Measurements from ENCODE around the gene REEP2.
A peak's percentile ranks its signal among the peaks of the same experiment; 100 is the strongest.

The REEP2 gene

DNA sequence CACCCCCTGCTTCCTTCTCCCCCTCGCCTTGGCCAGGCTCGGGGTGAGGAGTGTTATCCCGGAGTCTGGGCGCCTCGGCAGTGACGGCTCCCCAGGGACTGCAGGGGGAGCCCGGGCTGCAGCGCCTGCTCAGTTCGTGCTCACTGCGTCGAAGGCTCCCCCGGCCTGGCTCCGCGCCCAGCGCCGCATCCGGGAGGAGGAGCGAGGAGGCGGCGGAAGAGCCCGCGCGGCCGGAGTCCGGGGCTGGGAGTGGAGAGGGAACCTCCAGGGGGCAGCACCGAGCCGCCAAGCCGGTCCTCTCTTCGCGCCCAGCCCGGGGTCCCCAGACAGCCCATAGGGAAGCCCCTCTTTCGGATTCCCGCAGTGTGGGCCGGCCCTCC lies 25.1 kb downstream of the REEP2 start:
- Histone ChIP-seq H3K4me1 (ENCODE audit: control insufficient read depth, insufficient read depth, low read length) (peaks cover 39% of the 10 kb centered on the region), H3K9ac (ENCODE audit: low read length) (peak overlapping the region; percentile 94), H3K9me3 (ENCODE audit: control insufficient read depth, low read length) (no peaks in the 10 kb centered on the region), H3K27me3 (ENCODE audit: control insufficient read depth, insufficient read depth, low read length) (no peaks in the 10 kb centered on the region), H3K4me3 (ENCODE audit: low read length) (peak overlapping the region; percentile 89), H3K36me3 (ENCODE audit: control insufficient read depth, insufficient read depth, low read length) (no peaks in the 10 kb centered on the region)

DNA sequence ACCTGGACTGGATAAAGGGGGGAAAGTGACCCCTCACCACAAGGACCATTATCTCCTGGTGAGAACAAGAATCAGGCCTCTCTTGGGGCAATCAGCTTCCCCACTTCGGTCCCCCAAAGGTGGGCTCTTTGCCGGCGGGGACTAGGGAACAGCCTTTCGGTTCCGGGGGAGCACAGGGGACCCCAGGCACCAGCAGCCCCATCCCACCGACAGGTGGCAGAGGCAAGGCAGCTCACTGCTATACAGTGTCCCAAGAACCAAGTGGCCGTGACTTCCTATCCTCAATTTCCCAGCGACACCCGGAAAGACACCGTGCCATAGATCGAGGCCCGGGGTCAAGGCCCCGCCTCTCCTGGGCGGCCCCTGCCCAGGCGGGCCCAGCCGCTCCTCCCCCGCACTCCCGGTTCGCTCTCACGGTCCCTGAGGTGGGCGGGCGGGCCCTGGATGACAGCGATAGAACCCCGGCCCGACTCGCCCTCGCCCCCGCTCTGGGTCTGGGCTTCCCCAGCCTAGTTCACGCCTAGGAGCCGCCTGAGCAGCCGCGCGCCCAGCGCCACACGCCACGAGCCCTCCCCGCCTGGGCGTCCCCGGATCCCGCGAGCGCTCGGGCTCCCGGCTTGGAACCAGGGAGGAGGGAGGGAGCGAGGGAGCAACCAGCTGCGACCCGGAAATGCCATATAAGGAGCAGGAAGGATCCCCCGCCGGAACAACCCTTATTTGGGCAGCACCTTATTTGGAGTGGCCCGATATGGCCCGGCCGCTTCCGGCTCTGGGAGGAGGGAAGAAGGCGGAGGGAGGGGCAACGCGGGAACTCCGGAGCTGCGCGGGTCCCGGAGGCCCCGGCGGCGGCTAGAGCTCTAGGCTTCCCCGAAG lies 25.8 kb downstream of the REEP2 start:
- Histone ChIP-seq H3K9me3 (ENCODE audit: control insufficient read depth, low read length) (no peaks in the 10 kb centered on the region), H3K27me3 (ENCODE audit: control insufficient read depth, insufficient read depth, low read length) (no peaks in the 10 kb centered on the region), H3K4me1 (ENCODE audit: control insufficient read depth, insufficient read depth, low read length) (peaks cover 37% of the 10 kb centered on the region), H3K9ac (ENCODE audit: low read length) (peak overlapping the region; percentile 94), H3K36me3 (ENCODE audit: control insufficient read depth, insufficient read depth, low read length) (no peaks in the 10 kb centered on the region), H3K4me3 (ENCODE audit: low read length) (peak overlapping the region; percentile 89)

DNA sequence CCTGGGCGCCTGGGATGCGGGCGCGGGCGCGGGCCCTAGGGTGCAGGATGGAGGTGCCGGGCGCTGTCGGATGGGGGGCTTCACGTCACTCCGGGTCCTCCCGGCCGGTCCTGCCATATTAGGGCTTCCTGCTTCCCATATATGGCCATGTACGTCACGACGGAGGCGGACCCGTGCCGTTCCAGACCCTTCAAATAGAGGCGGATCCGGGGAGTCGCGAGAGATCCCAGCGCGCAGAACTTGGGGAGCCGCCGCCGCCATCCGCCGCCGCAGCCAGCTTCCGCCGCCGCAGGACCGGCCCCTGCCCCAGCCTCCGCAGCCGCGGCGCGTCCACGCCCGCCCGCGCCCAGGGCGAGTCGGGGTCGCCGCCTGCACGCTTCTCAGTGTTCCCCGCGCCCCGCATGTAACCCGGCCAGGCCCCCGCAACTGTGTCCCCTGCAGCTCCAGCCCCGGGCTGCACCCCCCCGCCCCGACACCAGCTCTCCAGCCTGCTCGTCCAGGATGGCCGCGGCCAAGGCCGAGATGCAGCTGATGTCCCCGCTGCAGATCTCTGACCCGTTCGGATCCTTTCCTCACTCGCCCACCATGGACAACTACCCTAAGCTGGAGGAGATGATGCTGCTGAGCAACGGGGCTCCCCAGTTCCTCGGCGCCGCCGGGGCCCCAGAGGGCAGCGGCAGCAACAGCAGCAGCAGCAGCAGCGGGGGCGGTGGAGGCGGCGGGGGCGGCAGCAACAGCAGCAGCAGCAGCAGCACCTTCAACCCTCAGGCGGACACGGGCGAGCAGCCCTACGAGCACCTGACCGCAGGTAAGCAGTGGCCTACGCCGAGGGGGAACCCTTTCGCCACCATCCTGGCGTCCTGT lies 26.6 kb downstream of the REEP2 start, which contains the start of gene EGR1:
TSS of gene EGR1 (plus strand) at position 219 of the 864 bp plus-strand sequence. CDS start at position 502, 283 bp downstream.
- peaks cover 29% of the 10 kb centered on the region for H3K4me1 ChIP-seq (ENCODE audit: control insufficient read depth, insufficient read depth, low read length)
- no peaks in the 10 kb centered on the region for H3K36me3 ChIP-seq (ENCODE audit: control insufficient read depth, insufficient read depth, low read length)
- H3K9me3 ChIP-seq (ENCODE audit: control insufficient read depth, low read length), result no peaks in the 10 kb centered on the region
- H3K4me3 ChIP-seq (ENCODE audit: low read length), result peak within 1 kb of the TSS; percentile 89
- peak within 1 kb of the TSS; percentile 94 for H3K9ac ChIP-seq (ENCODE audit: low read length)
- no peaks in the 10 kb centered on the region for H3K27me3 ChIP-seq (ENCODE audit: control insufficient read depth, insufficient read depth, low read length)

DNA sequence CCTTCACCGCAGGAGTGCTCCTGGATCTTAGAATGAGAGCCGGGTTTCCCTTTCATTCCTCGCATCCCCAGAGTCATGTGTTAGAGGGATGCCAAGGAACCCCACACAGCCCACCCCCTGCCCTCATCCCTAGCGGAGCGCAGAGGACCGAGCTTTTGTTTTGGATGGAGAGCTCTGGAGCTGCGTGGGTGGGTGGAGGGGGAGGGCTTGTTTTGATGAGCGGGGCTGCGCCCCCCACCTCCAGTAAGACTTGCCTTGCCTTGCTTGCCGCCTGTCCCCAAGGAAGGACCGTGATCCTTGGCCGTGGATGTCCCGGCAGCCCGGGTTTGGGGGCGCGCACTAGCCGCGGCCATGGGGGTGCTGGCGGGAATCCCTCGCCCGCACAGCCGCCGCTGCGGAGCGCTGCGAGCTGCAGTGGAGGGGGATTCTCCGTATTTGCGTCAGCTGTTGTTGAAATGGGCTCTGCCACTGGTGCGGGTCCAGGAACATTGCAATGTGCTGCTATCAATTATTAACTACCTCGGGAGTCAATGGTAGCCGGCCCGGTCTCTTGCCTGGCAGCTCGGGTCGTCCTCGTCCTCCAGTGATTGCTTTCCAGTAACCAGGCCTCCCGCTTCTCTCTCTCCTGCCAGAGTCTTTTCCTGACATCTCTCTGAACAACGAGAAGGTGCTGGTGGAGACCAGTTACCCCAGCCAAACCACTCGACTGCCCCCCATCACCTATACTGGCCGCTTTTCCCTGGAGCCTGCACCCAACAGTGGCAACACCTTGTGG lies 27.5 kb downstream of the REEP2 start:
- peak overlapping the region; percentile 84 for H3K4me3 ChIP-seq (ENCODE audit: low read length)
- H3K9me3 ChIP-seq (ENCODE audit: control insufficient read depth, low read length), result no peaks in the 10 kb centered on the region
- no peaks in the 10 kb centered on the region for H3K27me3 ChIP-seq (ENCODE audit: control insufficient read depth, insufficient read depth, low read length)
- H3K36me3 ChIP-seq (ENCODE audit: control insufficient read depth, insufficient read depth, low read length), result no peaks in the 10 kb centered on the region
- peak overlapping the region; percentile 69 for H3K9ac ChIP-seq (ENCODE audit: low read length)
- peaks cover 29% of the 10 kb centered on the region for H3K4me1 ChIP-seq (ENCODE audit: control insufficient read depth, insufficient read depth, low read length)

DNA sequence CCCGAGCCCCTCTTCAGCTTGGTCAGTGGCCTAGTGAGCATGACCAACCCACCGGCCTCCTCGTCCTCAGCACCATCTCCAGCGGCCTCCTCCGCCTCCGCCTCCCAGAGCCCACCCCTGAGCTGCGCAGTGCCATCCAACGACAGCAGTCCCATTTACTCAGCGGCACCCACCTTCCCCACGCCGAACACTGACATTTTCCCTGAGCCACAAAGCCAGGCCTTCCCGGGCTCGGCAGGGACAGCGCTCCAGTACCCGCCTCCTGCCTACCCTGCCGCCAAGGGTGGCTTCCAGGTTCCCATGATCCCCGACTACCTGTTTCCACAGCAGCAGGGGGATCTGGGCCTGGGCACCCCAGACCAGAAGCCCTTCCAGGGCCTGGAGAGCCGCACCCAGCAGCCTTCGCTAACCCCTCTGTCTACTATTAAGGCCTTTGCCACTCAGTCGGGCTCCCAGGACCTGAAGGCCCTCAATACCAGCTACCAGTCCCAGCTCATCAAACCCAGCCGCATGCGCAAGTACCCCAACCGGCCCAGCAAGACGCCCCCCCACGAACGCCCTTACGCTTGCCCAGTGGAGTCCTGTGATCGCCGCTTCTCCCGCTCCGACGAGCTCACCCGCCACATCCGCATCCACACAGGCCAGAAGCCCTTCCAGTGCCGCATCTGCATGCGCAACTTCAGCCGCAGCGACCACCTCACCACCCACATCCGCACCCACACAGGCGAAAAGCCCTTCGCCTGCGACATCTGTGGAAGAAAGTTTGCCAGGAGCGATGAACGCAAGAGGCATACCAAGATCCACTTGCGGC lies 28.2 kb downstream of the REEP2 start:
- H3K27me3 ChIP-seq (ENCODE audit: control insufficient read depth, insufficient read depth, low read length), result no peaks in the 10 kb centered on the region
- H3K36me3 ChIP-seq (ENCODE audit: control insufficient read depth, insufficient read depth, low read length), result no peaks in the 10 kb centered on the region
- peaks cover 29% of the 10 kb centered on the region for H3K4me1 ChIP-seq (ENCODE audit: control insufficient read depth, insufficient read depth, low read length)
- peak overlapping the region; percentile 69 for H3K9ac ChIP-seq (ENCODE audit: low read length)
- no peaks in the 10 kb centered on the region for H3K9me3 ChIP-seq (ENCODE audit: control insufficient read depth, low read length)
- peak overlapping the region; percentile 84 for H3K4me3 ChIP-seq (ENCODE audit: low read length)

DNA sequence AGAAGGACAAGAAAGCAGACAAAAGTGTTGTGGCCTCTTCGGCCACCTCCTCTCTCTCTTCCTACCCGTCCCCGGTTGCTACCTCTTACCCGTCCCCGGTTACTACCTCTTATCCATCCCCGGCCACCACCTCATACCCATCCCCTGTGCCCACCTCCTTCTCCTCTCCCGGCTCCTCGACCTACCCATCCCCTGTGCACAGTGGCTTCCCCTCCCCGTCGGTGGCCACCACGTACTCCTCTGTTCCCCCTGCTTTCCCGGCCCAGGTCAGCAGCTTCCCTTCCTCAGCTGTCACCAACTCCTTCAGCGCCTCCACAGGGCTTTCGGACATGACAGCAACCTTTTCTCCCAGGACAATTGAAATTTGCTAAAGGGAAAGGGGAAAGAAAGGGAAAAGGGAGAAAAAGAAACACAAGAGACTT lies 28.9 kb downstream of the REEP2 start:
- H3K4me3 ChIP-seq (ENCODE audit: low read length), result no peak overlapping the region
- H3K36me3 ChIP-seq (ENCODE audit: control insufficient read depth, insufficient read depth, low read length), result no peaks in the 10 kb centered on the region
- H3K27me3 ChIP-seq (ENCODE audit: control insufficient read depth, insufficient read depth, low read length), result no peaks in the 10 kb centered on the region
- peaks cover 29% of the 10 kb centered on the region for H3K4me1 ChIP-seq (ENCODE audit: control insufficient read depth, insufficient read depth, low read length)
- no peak overlapping the region for H3K9ac ChIP-seq (ENCODE audit: low read length)
- H3K9me3 ChIP-seq (ENCODE audit: control insufficient read depth, low read length), result no peaks in the 10 kb centered on the region

DNA sequence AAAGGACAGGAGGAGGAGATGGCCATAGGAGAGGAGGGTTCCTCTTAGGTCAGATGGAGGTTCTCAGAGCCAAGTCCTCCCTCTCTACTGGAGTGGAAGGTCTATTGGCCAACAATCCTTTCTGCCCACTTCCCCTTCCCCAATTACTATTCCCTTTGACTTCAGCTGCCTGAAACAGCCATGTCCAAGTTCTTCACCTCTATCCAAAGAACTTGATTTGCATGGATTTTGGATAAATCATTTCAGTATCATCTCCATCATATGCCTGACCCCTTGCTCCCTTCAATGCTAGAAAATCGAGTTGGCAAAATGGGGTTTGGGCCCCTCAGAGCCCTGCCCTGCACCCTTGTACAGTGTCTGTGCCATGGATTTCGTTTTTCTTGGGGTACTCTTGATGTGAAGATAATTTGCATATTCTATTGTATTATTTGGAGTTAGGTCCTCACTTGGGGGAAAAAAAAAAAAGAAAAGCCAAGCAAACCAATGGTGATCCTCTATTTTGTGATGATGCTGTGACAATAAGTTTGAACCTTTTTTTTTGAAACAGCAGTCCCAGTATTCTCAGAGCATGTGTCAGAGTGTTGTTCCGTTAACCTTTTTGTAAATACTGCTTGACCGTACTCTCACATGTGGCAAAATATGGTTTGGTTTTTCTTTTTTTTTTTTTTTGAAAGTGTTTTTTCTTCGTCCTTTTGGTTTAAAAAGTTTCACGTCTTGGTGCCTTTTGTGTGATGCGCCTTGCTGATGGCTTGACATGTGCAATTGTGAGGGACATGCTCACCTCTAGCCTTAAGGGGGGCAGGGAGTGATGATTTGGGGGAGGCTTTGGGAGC lies 29.5 kb downstream of the REEP2 start:
- peaks cover 25% of the 10 kb centered on the region for H3K4me1 ChIP-seq (ENCODE audit: control insufficient read depth, insufficient read depth, low read length)
- H3K4me3 ChIP-seq (ENCODE audit: low read length), result no peak overlapping the region
- H3K9ac ChIP-seq (ENCODE audit: low read length), result no peak overlapping the region
- H3K9me3 ChIP-seq (ENCODE audit: control insufficient read depth, low read length), result no peaks in the 10 kb centered on the region
- H3K36me3 ChIP-seq (ENCODE audit: control insufficient read depth, insufficient read depth, low read length), result no peaks in the 10 kb centered on the region
- H3K27me3 ChIP-seq (ENCODE audit: control insufficient read depth, insufficient read depth, low read length), result no peaks in the 10 kb centered on the region

DNA sequence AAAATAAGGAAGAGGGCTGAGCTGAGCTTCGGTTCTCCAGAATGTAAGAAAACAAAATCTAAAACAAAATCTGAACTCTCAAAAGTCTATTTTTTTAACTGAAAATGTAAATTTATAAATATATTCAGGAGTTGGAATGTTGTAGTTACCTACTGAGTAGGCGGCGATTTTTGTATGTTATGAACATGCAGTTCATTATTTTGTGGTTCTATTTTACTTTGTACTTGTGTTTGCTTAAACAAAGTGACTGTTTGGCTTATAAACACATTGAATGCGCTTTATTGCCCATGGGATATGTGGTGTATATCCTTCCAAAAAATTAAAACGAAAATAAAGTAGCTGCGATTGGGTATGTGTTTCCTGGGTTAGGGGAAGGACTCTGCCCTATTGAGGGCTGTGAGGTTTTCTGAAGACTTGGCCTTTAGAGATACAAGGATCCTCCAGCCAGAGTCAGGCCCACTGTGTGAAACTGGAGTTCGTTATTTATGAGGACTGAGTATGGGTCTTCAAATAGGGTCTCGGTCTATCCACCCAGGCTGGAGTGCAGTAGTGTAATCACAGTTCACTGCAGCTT lies 30.2 kb downstream of the REEP2 start:
- Histone ChIP-seq H3K36me3 (ENCODE audit: control insufficient read depth, insufficient read depth, low read length) (no peaks in the 10 kb centered on the region), H3K4me3 (ENCODE audit: low read length) (no peak overlapping the region), H3K27me3 (ENCODE audit: control insufficient read depth, insufficient read depth, low read length) (no peaks in the 10 kb centered on the region), H3K4me1 (ENCODE audit: control insufficient read depth, insufficient read depth, low read length) (peaks cover 22% of the 10 kb centered on the region), H3K9me3 (ENCODE audit: control insufficient read depth, low read length) (no peaks in the 10 kb centered on the region), H3K9ac (ENCODE audit: low read length) (no peak overlapping the region)

DNA sequence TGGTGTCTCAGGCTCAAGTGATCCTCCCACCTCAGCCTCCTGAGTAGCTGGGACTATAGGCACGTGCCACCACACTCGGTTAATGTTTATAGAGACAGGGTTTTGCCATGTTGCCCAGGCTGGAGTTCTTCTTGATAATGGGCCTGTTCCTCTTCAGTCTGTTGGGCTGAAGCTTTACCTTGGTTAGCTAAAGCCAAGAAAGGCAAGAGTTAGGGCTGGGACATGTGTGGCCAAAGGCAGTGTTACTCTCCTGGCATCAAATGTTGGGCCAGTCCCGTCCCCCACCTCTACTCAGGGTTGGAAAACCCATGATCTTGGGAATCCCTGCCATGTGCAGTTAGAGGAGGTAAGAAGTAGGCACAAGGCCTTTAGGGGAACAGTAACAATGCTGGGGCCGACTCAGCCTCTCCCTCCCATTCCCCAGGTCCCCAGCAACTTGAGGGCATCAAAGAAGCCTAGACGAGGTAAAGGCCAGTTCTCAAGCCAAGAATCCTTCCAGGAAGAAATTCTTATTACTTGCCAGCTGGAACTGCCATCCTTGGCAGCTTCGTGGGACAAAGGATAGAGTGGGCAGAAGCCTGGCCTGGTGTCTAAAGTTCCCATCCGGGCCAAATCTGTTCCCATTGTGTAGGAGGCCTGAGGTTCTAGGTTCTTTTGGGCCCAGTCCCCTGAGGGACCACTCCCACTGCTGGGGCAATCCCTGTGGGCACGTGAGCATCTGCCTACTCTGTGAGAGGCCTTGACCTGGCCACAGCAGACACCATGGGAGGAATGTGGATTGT lies 30.9 kb downstream of the REEP2 start:
- Histone ChIP-seq H3K9ac (ENCODE audit: low read length) (no peak overlapping the region), H3K4me1 (ENCODE audit: control insufficient read depth, insufficient read depth, low read length) (peaks cover 22% of the 10 kb centered on the region), H3K9me3 (ENCODE audit: control insufficient read depth, low read length) (no peaks in the 10 kb centered on the region), H3K4me3 (ENCODE audit: low read length) (no peak overlapping the region), H3K36me3 (ENCODE audit: control insufficient read depth, insufficient read depth, low read length) (no peaks in the 10 kb centered on the region), H3K27me3 (ENCODE audit: control insufficient read depth, insufficient read depth, low read length) (no peaks in the 10 kb centered on the region)
